ENCODE data around the gene PCDH11X.
"Not testable (repeated sequence)": the region's sequence is repeated elsewhere in the genome, so short reads cannot be mapped to it uniquely, and the experiment has no call there.

Gene PCDH11X, protein sequence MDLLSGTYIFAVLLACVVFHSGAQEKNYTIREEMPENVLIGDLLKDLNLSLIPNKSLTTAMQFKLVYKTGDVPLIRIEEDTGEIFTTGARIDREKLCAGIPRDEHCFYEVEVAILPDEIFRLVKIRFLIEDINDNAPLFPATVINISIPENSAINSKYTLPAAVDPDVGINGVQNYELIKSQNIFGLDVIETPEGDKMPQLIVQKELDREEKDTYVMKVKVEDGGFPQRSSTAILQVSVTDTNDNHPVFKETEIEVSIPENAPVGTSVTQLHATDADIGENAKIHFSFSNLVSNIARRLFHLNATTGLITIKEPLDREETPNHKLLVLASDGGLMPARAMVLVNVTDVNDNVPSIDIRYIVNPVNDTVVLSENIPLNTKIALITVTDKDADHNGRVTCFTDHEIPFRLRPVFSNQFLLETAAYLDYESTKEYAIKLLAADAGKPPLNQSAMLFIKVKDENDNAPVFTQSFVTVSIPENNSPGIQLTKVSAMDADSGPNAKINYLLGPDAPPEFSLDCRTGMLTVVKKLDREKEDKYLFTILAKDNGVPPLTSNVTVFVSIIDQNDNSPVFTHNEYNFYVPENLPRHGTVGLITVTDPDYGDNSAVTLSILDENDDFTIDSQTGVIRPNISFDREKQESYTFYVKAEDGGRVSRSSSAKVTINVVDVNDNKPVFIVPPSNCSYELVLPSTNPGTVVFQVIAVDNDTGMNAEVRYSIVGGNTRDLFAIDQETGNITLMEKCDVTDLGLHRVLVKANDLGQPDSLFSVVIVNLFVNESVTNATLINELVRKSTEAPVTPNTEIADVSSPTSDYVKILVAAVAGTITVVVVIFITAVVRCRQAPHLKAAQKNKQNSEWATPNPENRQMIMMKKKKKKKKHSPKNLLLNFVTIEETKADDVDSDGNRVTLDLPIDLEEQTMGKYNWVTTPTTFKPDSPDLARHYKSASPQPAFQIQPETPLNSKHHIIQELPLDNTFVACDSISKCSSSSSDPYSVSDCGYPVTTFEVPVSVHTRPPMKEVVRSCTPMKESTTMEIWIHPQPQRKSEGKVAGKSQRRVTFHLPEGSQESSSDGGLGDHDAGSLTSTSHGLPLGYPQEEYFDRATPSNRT (N-terminal part only)

DNA sequence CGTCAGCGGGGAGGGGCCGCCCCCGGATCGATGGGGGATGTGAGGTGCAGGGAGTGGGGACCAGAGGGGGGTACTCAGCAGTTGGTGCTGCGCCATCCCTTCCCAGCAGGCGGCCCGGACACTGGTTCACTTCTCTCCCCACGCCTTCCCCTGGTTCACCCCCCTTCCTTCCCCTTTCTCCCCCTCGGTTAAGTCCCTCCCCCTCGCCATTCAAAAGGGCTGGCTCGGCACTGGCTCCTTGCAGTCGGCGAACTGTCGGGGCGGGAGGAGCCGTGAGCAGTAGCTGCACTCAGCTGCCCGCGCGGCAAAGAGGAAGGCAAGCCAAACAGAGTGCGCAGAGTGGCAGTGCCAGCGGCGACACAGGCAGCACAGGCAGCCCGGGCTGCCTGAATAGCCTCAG is at the start of gene PCDH11X:
TSS of gene PCDH11X (plus strand) at position 241 of the 400 bp plus-strand sequence. CDS start 56,130 bp downstream, outside the sequence.
- peak; percentile 91 for DNase-seq

DNA sequence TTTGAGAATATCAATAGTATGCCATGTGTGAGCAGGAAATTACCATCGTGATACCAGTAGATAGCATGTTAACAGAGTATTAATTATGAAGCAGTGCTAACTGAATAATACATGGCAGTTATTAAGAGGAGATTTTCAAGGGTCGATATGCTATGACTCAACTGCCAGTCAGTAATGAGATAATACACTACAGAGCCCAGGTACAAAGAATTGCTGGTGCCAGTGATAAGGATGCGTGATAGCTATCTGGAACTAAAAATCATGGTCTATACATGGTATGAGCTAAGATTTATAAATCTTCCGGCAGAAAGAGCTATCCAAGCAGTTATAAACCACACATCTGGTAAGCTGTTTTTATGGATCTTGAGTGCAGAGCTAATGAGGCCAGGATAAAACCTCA is 31.7 kb upstream of the PCDH11X start:
- DNase-seq: not testable (repeated sequence)

DNA sequence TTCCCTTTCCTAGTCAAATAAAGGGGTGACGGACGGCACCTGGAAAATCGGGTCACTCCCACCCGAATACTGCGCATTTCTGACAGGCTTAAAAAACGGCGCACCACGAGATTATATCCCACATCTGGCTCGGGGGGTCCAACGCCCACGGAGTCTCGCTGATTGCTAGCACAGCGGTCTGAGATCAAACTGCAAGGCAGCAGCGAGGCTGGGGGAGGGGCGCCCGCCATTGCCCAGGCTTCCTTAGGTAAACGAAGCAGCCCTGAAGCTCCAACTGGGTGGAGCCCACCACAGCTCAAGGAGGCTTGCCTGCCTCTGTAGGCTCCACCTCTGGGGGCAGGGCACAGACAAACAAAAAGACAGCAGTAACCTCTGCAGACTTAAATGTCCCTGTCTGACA is 26.2 kb upstream of the PCDH11X start:
- DNase-seq: peak; percentile 50

DNA sequence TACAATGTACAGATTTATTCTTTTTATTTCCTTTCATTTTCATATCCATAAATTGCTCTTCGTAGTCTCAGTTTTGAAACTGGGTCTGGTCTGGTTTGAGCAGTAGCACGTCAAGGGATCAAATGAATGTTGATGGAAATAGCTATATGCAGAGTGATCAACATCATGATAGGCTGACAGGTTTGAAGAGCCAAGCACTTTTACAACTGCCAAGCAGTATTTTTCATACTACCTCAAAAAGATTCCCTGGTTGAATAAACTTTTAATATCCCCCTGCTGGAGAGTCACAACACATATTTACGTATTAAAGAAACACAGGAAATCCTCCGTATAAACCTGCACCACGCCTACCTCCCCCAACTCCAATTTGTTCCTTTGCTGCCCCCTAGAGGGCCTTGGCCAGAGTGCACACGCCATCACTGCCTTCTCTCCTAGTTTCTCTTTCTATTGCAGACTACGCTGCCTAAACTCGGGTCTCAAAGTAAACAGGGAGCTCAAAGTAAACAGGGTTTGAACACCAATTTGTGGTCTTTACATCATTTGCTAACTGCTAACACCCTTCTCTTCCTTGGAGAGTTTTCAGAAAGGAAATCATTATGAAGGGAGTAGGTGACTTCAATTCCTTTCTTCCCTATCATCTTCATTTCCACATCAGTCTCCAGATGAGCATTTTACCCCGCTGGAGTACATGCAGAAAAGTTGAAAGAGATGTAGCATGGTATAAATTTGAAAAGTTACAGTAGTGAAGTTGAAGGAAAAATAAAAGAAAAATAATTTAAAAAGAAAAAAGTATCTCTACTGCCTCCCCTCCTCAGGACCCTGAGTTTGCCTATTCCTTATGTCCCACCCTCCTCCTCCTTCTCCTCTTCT is 8.3 kb upstream of the PCDH11X start:
- not testable (repeated sequence) for DNase-seq

DNA sequence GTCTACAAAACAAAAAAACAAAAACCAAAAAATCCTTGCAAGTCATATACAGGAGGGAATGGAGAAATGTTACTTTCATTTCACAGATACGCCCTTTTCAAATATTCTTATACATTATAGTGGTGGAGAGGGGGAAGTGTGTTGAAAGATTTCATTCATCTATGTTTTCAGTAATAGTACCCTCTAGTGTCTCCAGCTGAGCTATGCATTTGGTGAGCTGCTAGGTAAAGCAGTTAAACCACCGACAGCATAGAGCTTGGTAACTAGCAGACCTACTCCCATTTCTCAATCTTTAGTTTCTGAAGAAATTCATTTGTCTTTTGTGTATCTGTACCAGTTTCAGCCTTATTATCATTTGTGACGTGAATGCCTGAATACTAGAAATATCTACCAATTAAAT is 5.2 kb upstream of the PCDH11X start:
- DNase-seq: not testable (repeated sequence)

DNA sequence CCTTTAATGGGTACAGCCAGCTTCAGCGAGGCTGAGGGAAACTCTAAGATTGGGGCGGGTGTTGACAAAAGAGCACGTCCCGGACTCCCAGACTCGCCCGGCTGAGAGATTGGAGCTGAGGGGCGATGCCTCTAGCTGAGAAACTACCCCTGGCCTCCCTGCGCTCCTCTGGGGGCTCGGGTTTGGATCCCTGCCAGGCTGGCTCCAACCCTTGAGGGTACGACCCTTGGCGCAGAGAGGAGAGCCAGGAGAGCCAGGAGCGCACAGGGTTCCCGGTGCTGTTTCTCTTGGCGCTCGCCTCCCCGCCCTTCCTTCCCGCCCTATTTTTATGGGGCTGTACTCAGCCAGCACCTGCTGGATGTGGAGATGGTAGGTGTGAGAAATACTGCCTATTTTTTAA is 833 bp downstream of the PCDH11X start:
- DNase-seq: peak; percentile 51

DNA sequence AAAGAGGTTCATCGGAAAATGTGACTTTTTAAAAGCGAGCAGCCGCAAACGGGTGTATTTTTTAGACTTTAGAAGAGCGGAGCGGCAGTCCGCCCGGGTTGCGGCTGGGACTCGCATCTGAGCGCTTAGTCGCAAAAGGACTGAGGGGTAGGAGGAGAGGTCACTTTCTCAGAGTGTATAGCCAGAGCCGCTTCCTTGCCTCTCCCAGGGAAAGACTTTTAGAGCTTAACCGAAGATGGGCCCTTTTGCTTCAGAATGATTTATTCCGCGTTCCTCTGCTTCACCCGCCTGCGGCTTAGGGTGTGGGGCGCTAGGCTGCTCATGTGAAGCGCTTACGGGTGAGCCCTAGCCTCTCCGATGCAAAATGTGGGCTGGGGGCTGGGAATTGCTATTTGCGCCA is 1.5 kb downstream of the PCDH11X start:
- DNase-seq: peak; percentile 58

DNA sequence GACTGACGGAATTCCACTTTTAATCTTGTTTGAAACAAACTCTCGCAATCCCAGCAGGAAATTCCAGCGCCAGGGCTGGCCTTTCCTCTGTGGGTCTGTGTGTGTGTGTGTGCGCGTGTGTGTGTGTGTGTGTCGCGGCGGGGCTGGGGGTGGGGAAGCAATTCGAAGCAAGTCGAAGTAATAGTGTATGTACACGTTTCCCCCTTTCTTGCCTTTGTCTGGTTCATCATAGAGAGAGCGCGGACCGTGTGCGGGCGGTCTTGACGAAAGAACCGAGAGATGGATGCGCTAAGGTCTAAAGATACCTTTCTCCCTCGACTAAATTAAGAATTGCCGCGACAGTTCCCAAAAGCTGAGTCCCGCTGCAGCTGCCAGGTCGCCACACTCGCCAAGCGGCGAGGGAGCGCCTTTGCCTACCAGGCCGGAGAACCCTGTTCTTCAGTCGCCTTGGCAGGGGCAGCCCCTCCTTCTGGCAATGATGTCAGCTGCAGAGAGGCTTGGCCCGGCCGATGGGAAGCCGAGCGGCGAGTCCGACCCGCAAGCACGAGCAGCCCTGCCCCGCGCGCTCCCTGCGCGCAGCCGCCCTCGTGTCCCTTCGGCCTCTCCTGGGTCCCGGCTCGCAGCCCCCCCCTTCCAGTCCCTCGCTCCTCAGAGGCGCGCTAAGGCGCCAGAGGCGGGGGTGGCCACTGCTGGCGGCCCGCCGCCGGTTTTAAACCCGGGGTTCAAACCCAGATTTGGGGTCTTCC is 2.6 kb downstream of the PCDH11X start:
- DNase-seq: peak; percentile 70

DNA sequence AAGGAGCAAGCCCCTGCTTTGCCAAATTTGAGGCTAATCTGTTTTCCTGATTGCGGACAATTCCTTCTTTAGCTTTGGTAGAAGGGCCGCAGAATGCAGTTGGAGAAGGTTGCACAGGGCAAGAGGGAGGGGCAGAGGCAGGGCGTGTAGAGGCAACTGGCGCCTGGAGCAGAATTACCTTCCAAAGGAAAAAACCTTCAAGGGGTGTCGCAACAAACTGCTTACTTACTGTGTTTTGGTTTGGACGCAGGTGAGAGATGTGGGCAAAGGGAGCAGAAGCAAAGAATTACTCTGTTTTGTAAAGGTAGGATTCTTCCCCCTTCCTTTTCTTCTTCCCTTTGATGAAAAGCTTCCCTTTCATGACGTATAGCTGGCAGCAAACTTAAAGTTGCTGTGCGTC is 3.6 kb downstream of the PCDH11X start:
- peak; percentile 53 for DNase-seq

DNA sequence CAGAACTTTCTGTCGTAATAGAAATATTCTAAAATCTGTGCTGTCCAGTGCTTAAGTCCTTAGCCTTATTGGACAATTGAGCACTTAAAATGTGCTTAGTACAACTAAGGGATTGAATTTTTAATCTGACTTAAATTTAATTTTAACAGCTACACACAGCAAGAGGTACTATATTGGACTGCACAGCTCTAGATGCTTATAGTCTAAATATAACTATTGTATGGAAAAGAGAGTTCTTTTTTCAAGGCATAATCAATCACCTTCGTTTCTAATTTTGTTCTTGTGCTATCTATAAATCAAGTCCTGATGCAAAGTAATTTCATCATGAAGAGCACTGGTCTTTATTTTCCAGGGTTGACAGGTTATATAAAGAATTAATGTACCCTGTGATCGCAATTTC is 38.4 kb downstream of the PCDH11X start:
- not testable (repeated sequence) for DNase-seq

DNA sequence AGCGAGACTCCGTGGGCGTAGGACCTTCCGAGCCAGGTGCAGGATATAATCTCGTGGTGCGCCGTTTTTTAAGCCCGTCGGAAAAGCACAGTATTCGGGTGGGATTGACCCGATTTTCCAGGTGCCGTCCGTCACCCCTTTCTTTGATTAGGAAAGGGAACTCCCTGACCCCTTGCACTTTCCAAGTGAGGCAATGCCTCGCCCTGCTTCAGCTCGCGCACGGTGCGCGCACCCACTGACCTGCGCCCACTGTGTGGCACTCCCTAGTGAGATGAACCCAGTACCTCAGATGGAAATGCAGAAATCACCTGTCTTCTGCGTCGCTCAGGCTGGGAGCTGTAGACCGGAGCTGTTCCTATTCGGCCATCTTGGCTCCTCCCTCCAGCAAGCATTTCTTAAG is 46.1 kb downstream of the PCDH11X start:
- not testable (repeated sequence) for DNase-seq
